HCT116 (cell line): Measurements from ENCODE around the gene RAB27B. TPM values are rescaled to one million over a fixed set of nuclear protein-coding genes. Genes with fewer than 3 reads are reported as not detected.
"Not testable (repeated sequence)": the region's sequence is repeated elsewhere in the genome, so short reads cannot be mapped to it uniquely, and the experiment has no call there.

ENCODE experiments used
- ATAC-seq: fragments of 200-7000 bp; cut with Tn5 transposase; 2 replicates; pipeline ENCODE4 v1.9.1; 2020; ENCODE audit warnings: mild to moderate bottlenecking, moderate library complexity
- BruUV-seq: library from RNA; stranded (reverse); fragments of 400-500 nt; replicated peaks from 2 replicates; lab custom pipeline; 2021; lab: Mats Ljungman, UMichigan
- CTCF ChIA-PET: fragments of 300-600 bp; sonication (Branson Sonifier 250); formaldehyde crosslinking; loops from one replicate; lab custom pipeline; 2021; ENCODE audit warnings: antibody characterized with exemption; lab: Charles Lee
- POLR2A ChIA-PET: fragments of 300-600, 350-600 bp; sonication (Branson Sonifier 250); formaldehyde crosslinking; loops from one replicate; lab custom pipeline; 2021; ENCODE audit warnings: antibody characterized with exemption; lab: Charles Lee
- RAD21 ChIA-PET, 2 experiments: fragments of 300-600 bp; sonication (Branson Sonifier 250); formaldehyde crosslinking; loops; one replicate each; lab custom pipeline; 2023; ENCODE audit warnings: low total read pairs in 2 of 2; ENCODE audit not compliant: uncharacterized antibody in 2 of 2, unreplicated experiment in 2 of 2, low non-redundant PET in 1 of 2; lab: Charles Lee
- DNase-seq: peaks from one replicate; pipeline ENCODE4 v3.0.0-alpha.2; 2010; ENCODE audit warnings: low read depth, low spot score
- H2AFZ ChIP-seq: fragments of 200-600 bp; shearing (Covaris generic), sonication (generic); 2 replicates; pipeline ENCODE4 v1.6.1; 2017; ENCODE audit warnings: low read depth, mixed run types, mixed read lengths, antibody characterized with exemption, low read length; ENCODE audit not compliant: poor library complexity, severe bottlenecking
- H3K27ac ChIP-seq: 2 replicates; pipeline ENCODE4 v1.5.1; 2012; ENCODE audit warnings: low read depth, low read length
- H3K27me3 ChIP-seq: fragments of 200-600 bp; sonication (generic); 2 replicates; pipeline ENCODE4 v1.6.1; 2016; ENCODE audit warnings: mixed run types, low read length, mixed read lengths; ENCODE audit not compliant: insufficient read depth
- H3K36me3 ChIP-seq, 2 experiments: fragments of 200-500 bp in 1 of 2; fragments of 200-600 bp in 1 of 2; sonication (Bioruptor generic) in 1 of 2; sonication (generic) in 1 of 2; 2 replicates each; pipeline versions ENCODE4 v1.5.1 to v1.6.1; 2014 to 2016; ENCODE audit warnings: low read length in 2 of 2, inconsistent platforms in 1 of 2, mixed read lengths in 1 of 2, mixed run types in 1 of 2; ENCODE audit not compliant: insufficient read depth in 2 of 2, control insufficient read depth in 1 of 2
- H3K4me1 ChIP-seq, 2 experiments: fragments of 200-600 bp in 1 of 2; sonication (generic) in 1 of 2; 2 replicates each; pipeline versions ENCODE4 v1.5.1 to v1.6.1; 2012 to 2017; ENCODE audit warnings: low read length in 2 of 2, inconsistent platforms in 1 of 2, mild to moderate bottlenecking in 1 of 2, mixed read lengths in 1 of 2, mixed run types in 1 of 2, moderate library complexity in 1 of 2; ENCODE audit not compliant: insufficient read depth in 2 of 2, control insufficient read depth in 1 of 2
- H3K4me2 ChIP-seq: fragments of 200-600 bp; sonication (generic); 2 replicates; pipeline ENCODE4 v1.6.1; 2017; ENCODE audit warnings: mixed run types, low read length, mixed read lengths
- H3K4me3 ChIP-seq, 2 experiments: fragments of 200-600 bp in 1 of 2; sonication (generic) in 1 of 2; replicated peaks in 1 of 2; 2 replicates each; pipeline ENCODE4 v1.5.1; 2011 to 2016; ENCODE audit warnings: low read length in 2 of 2, control low read depth in 1 of 2, low read depth in 1 of 2, mild to moderate bottlenecking in 1 of 2, mixed read lengths in 1 of 2, mixed run types in 1 of 2
- H3K79me2 ChIP-seq: fragments of 200-600 bp; sonication (generic); 2 replicates; pipeline ENCODE4 v1.6.1; 2017; ENCODE audit warnings: mild to moderate bottlenecking, mixed run types, low read length, moderate library complexity, mixed read lengths; ENCODE audit not compliant: insufficient read depth
- H3K9ac ChIP-seq: fragments of 200-600 bp; sonication (generic); 2 replicates; pipeline ENCODE4 v1.6.1; 2016; ENCODE audit warnings: low read length, mixed read lengths
- H3K9me2 ChIP-seq: fragments of 200-600 bp; sonication (generic), shearing (Covaris generic); 2 replicates; pipeline ENCODE4 v1.6.1; 2017; ENCODE audit warnings: mixed run types, mild to moderate bottlenecking, moderate library complexity; ENCODE audit not compliant: insufficient read depth
- H3K9me3 ChIP-seq, 2 experiments: fragments of 200-500 bp in 1 of 2; fragments of 200-600 bp in 1 of 2; sonication (Bioruptor generic) in 1 of 2; sonication (generic) in 1 of 2; 2 replicates each; pipeline ENCODE4 v1.6.1; 2014 to 2017; ENCODE audit warnings: low read length in 2 of 2, mixed read lengths in 2 of 2, inconsistent platforms in 1 of 2, low read depth in 1 of 2, mild to moderate bottlenecking in 1 of 2, mixed run types in 1 of 2, moderate library complexity in 1 of 2; ENCODE audit not compliant: control insufficient read depth in 1 of 2, insufficient read depth in 1 of 2
- H4K20me1 ChIP-seq: fragments of 200-600 bp; sonication (generic), shearing (Covaris generic); 2 replicates; pipeline ENCODE4 v1.6.1; 2017; ENCODE audit warnings: mixed run types, mild to moderate bottlenecking, moderate library complexity; ENCODE audit not compliant: insufficient read depth
- ATF3 ChIP-seq: IDR thresholded peaks from 2 replicates; pipeline ENCODE4 v1.6.1; 2012
- CTCF ChIP-seq, 3 experiments: fragments of 200-600 bp in 1 of 3; sonication (generic) in 1 of 3; IDR thresholded peaks in 2 of 3; conservative IDR thresholded peaks in 1 of 3; 2 replicates each; pipeline ENCODE4 v1.5.1; 2012 to 2017; ENCODE audit warnings: low read depth in 2 of 3, low read length in 2 of 3, antibody characterized with exemption in 1 of 3, borderline replicate concordance in 1 of 3, control low read depth in 1 of 3, mild to moderate bottlenecking in 1 of 3, mixed read lengths in 1 of 3, mixed run types in 1 of 3, moderate library complexity in 1 of 3; ENCODE audit not compliant: insufficient read depth in 1 of 3
- EGR1 ChIP-seq: IDR thresholded peaks from 2 replicates; pipeline ENCODE4 v1.6.1; 2012; ENCODE audit warnings: low read depth
- ELF1 ChIP-seq: IDR thresholded peaks from 2 replicates; pipeline ENCODE4 v1.6.1; 2012; ENCODE audit warnings: low read depth, borderline replicate concordance
- EZH2 ChIP-seq: fragments of 200-600 bp; sonication (generic); IDR thresholded peaks from 2 replicates; pipeline ENCODE4 v1.6.1; 2017; ENCODE audit warnings: antibody characterized with exemption, mixed run types
- EZH2phosphoT487 ChIP-seq: fragments of 200-600 bp; IDR thresholded peaks from 2 replicates; pipeline ENCODE4 v1.6.1; 2018; ENCODE audit warnings: antibody characterized with exemption, borderline replicate concordance
- FOSL1 ChIP-seq: IDR thresholded peaks from 2 replicates; pipeline ENCODE4 v1.6.1; 2012; ENCODE audit warnings: low read depth
- JUND ChIP-seq: IDR thresholded peaks from 2 replicates; pipeline ENCODE4 v1.6.1; 2012
- MAX ChIP-seq: IDR thresholded peaks from 2 replicates; pipeline ENCODE4 v1.6.1; 2012
- POLR2AphosphoS5 ChIP-seq: IDR thresholded peaks from 2 replicates; pipeline ENCODE4 v1.6.1; 2011; ENCODE audit warnings: mild to moderate bottlenecking, low read depth, low read length, moderate library complexity
- RAD21 ChIP-seq: IDR thresholded peaks from 2 replicates; pipeline ENCODE4 v1.6.1; 2012; ENCODE audit warnings: low read depth, mild to moderate bottlenecking
- SRF ChIP-seq: IDR thresholded peaks from 2 replicates; pipeline ENCODE4 v1.6.1; 2012; ENCODE audit warnings: low read depth
- TCF7L2 ChIP-seq: IDR thresholded peaks from 2 replicates; pipeline ENCODE4 v1.7.0; 2011; ENCODE audit warnings: borderline replicate concordance, inconsistent platforms; ENCODE audit not compliant: insufficient read depth, insufficient read length; ENCODE audit errors: extremely low read depth
- YY1 ChIP-seq: IDR thresholded peaks from 2 replicates; pipeline ENCODE4 v1.6.1; 2011; ENCODE audit warnings: low read length, low read depth, moderate library complexity, mild to moderate bottlenecking; ENCODE audit not compliant: insufficient replicate concordance; ENCODE audit errors: extremely low read depth
- ZBTB33 ChIP-seq: IDR thresholded peaks from 2 replicates; pipeline ENCODE4 v1.6.1; 2011; ENCODE audit warnings: mild to moderate bottlenecking, low read length, moderate library complexity; ENCODE audit not compliant: insufficient replicate concordance; ENCODE audit errors: extremely low read depth
- intact Hi-C: fragments of 100-400 bp; cut with micrococcal nuclease; formaldehyde crosslinking; loops from 2 replicates; pipeline ENCODE4 v1.10.0; 2022
- total RNA-seq: library from RNA; stranded (reverse); gene quantifications from one replicate; pipeline ENCODE4 v1.2.1, GENCODE V29; 2021; ENCODE audit not compliant: unreplicated experiment

RAB27B gene
- total RNA-seq, 1 experiment from 2014 or later, result 2.2 TPM

GRCh38 chr18:54852780-54853675, 24.8 kb downstream of the RAB27B start:
- H3K9me2 ChIP-seq, result no peaks in the 10 kb centered on the region
- H3K27me3 ChIP-seq, result no peaks in the 10 kb centered on the region
- no peak for DNase-seq
- no peaks in the 10 kb centered on the region for H3K4me1 ChIP-seq
- no peaks in the 10 kb centered on the region for H3K9me3 ChIP-seq
- H4K20me1 ChIP-seq, result no peaks in the 10 kb centered on the region
- no peaks in the 10 kb centered on the region for H3K36me3 ChIP-seq
- intact Hi-C loops, result no loop called here
- no peak overlapping the region for H3K4me3 ChIP-seq
- no peak for ATAC-seq
- no peak overlapping the region for H3K9ac ChIP-seq
- no peaks in the 10 kb centered on the region for H3K79me2 ChIP-seq
- no peak overlapping the region for H3K27ac ChIP-seq
- ChIA-PET POLR2A (no interaction called here), RAD21 (no interaction called here), CTCF (no interaction called here)
- TF ChIP-seq YY1 (no peak), MAX (no peak), FOSL1 (no peak), RAD21 (no peak), EGR1 (no peak), SRF (no peak), EZH2phosphoT487 (no peak), TCF7L2 (no peak), ELF1 (no peak), ZBTB33 (no peak), EZH2 (no peak), JUND (no peak), ATF3 (no peak), POLR2AphosphoS5 (no peak), CTCF (IDR thresholded peaks at IDR 0.05 in 2 of 3, conservative IDR thresholded peaks at IDR 0.05 in 1 of 3; ENCODE audit: borderline replicate concordance in 1 of 3, insufficient read depth in 1 of 3, low read depth in 2 of 3, low read length in 2 of 3) (no peak)
- no TSS peak for BruUV-seq
- no peak overlapping the region for H2AFZ ChIP-seq
- H3K4me2 ChIP-seq, result no peak overlapping the region

- H3K9ac ChIP-seq, ATAC-seq, POLR2A ChIA-PET, H3K9me3 ChIP-seq, H2AFZ ChIP-seq, RAD21 ChIA-PET, H3K4me3 ChIP-seq, H3K27ac ChIP-seq, BruUV-seq, H3K27me3 ChIP-seq, H3K36me3 ChIP-seq, DNase-seq, H3K4me2 ChIP-seq, CTCF ChIA-PET, intact Hi-C loops, H3K4me1 ChIP-seq, H3K79me2 ChIP-seq, H3K9me2 ChIP-seq, H4K20me1 ChIP-seq: not testable (repeated sequence)
Measured at GRCh38 chr18:54855050-54855449, 26.8 kb downstream of the RAB27B start.
